ENCODE data around the gene TAS2R1. TPM values are rescaled to one million over a fixed set of nuclear protein-coding genes. Genes with fewer than 3 reads are reported as not detected.
"Not testable (repeated sequence)": the region's sequence is repeated elsewhere in the genome, so short reads cannot be mapped to it uniquely, and the experiment has no call there.

The TAS2R1 gene
- total RNA-seq, 1 experiment from 2014 or later, result not detected

DNA sequence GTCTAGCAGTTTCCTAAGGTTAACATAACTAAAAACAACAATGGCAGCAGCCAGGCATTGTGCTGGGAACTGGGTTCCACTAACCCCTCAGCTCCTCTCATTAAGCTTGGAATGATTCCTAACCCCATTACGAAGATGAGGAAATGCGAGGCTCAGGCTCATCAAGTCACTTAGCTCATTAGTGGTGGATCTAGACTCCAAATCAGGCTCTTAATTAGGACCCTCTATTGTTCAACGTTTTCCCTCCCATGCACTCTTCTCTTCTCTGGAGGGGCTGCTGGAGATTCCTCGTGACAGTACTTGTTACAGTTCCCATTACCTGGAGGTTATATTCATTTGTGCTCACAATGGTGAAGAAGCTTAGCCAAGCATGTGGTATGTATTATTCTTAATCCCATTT, 6.5 kb downstream of the TAS2R1 start:
- DNase-seq (ENCODE audit: low read depth), result no peak

DNA sequence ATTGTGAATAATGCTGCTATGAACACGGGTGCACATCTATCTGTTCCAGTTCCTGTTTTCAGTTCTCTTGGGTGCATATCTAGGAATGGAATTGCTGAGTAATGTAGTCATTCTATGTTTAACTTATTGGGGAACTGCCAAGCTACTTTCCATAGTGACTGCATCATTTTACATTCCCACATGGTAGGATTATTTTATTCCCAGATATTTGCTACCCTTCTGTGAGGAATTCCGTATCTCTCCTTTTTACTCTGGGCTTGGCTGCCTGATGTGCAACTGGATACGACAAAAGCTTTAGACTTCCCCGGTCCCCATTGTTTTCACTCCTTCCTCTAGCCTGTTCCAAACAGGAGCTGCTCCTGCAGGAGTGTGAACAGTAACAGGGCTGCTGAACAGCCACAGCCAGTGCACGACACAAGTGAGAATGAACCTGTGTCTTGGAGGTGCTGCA, 7.2 kb downstream of the TAS2R1 start:
- peak; percentile 45 for DNase-seq (ENCODE audit: low read depth)

DNA sequence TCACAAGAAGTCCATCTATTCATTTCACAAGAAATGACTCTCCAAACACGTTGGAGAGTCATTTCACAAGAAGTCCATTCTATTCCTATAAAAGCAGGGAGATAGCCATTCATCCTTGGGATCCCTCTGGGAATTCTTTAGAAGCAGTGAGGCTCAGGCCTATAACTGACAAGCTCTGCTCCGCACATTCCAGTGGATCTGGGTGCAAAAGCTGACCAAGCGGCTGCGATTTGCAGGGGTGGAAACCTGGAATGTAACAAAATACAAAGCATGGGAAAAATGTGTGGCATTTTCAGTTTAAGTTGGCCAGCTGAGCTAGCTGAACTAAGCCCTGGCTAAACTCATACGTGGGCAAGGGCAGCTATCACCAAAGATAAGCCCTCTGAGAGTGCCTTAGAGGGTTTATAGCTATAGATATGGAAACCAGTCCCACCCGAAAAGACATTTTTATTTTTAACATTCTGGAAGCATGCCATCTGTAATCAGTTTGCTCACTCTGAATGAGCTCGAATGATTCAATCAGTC, 8.7 kb downstream of the TAS2R1 start:
- DNase-seq (ENCODE audit: low read depth), result peak; percentile 28

DNA sequence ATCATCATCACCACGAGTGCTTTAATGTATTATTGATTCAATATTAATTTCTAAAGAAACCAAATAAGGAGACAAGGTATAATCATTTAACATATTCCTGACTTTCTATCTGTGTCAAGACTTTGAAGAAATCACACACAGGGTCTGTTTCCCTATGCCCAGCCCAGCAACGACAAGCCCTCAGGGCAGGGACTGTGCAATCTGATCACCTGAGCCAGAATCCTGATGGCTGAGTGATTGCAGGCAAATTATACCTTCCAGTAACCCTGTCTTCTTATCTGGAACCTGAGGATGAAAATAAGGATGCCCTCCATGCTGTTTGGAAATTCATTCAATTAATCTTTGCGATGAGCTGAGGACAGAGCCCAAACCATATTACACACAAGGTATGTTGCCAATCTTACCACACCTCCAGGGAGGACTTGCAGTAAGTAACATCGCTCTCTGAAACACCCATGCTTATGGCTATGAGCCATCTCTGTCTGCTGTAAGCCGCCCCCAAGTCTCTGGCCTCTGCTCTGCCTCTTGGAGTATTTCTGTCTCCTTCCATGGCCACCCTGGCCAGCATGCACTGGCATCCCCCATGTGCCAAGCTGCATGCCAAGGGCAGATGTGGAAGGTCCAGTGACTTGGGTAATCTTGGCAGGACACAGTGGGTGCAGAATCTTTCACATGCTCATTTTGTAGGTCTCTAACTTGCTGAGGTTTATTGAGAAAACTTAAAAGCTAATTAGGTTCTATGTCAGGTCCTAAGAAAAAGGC, 10.6 kb downstream of the TAS2R1 start:
- DNase-seq (ENCODE audit: low read depth), result no peak

DNA sequence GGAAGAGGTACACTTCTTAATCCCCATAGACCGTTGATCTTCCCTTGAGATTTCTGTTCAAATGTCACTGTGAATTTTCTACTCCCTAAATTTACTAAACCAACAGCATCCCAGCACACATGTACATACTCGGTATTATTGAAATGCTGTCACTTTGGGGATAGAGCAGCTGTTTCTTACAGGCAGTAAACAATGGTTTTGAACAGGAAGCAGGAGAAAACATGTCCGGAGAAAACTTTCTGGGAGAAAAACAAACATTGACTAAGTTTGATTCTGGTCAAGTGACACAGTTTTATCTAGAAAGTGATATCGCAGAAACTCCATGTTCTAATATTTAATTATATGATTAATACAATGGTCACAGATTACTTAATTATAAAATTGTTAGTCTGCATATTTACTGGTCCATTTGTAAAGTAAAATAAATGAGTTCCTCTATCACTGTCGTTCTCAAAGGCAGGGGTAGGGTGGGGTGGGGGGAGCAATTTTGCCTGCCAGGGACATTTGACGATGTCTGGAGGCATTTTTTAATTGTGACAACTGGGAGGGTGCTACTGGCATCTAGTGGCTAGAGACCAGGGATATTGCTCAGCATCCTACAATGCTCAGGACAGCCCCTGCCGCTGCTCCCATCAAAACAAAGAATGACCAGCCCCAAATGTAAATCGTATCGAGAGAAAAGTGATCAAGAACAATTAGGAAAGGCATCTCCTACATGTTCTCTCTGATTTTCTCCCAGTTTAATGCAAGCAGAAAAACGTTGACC, 12.2 kb downstream of the TAS2R1 start:
- peak; percentile 14 for DNase-seq (ENCODE audit: low read depth)

DNA sequence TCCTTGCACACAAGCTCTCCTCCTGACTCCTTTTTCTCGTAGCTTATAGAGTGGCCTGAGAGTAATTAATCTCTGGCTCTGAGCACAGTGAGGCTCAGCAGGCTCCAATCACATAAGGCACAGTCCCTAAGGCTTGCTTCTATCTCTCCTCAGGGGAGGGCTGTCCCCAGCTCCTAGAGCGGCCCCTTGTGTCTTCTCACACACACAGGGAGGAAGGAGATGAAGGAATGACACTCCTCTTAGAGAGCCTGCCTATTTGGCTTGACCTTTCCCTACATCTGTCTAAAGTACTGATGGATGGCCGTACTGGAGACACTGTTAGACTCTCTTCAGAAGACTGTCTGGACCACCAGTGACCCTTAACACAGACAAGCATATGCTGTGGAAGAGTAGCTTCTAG, 12.9 kb downstream of the TAS2R1 start:
- DNase-seq (ENCODE audit: low read depth), result no peak

DNA sequence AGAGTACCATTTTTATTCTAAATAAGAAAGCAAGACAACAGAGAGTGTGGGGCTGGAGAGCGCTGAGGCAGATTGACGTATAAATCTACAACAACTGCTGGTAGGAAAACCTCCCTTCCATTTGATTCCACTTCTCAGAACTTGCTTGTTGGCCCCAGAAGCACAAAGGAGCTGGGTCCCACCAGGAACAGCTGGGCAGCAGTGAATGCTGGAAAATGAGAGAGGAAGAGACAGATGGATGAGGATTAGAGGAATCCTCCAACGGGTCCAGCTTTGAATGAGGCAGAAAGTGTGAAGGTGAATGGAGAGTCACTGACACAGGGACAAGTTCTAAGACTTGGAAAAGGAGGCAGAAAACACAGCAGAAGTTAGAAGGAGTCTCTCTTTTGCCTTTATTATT, 14.8 kb downstream of the TAS2R1 start:
- DNase-seq (ENCODE audit: low read depth), result no peak

DNA sequence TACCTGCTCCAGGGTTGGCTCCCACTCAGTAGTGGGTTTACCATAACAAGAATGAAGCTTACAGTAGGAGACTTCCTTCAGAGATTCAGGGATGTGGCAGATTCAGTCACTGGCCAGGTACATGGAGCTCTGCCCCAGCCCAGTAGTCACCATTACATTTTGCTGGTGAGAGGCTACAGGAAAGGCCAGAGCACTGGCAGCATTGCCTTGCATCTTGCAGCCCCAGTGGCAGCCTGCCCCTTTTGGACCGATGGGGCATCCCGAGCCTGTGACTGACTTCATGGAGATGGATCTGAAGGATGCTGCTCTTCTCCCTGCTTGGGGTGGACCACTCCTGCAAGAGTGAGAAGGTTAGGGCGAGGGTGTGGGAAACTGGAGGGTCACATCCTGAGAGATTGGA, 16.8 kb downstream of the TAS2R1 start:
- DNase-seq (ENCODE audit: low read depth), result no peak

DNA sequence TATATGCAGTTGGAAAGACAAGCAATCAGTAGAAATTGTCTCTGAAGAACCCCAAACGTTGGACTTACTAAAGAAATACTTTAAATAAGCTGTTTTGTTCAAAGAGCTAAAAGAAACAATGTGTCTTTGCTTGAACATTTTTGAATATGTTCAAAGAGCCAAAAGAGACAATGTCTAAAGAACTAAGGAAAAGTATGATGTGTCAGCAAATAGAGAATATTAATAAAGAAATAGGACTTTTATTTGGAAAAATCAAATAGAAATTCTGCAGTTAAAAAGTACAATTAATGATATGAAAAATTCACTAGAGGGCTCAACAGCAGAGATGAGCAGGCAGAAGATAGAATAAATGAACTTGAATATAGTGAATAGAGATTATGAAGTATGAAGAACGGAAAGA, 19.2 kb downstream of the TAS2R1 start:
- DNase-seq (ENCODE audit: low read depth), result no peak

DNA sequence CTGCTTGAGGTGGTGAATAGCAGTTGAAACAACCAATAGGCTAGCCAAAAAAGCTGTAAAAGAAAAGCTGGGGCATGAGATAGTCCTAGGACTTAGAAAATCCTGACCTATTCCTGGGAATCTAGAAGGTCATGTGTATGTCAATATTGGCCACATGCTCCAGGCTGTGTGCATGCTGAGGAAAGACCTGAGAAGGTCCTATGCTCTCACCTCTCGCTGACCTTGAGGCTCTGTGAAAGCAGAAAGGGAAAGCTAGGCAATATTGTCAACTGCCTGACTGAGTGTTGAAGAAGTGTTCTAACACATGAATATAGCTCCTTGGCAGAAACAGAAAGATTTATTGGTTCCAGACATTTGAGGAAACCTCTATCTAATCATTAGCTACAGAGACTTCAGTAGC, 19.8 kb downstream of the TAS2R1 start:
- no peak for DNase-seq (ENCODE audit: low read depth)

DNA sequence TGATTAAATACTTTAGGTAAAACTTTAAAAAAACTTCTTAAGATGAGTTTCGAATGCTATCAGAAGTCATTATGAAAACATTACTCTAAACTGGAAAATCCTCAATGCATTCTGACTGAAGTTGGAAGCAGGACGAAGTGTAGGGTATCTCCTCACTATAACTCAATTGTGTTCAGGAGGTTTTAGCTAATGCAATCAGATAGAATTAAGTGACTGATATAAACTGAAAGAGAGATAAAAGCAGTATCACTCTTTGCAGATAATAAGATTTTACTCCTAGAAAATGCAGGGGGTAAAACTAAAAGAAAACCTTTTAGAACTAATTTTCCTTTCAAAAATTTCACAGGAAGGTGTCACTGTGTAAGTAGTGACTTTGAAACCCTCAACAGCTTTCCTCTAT, 22.1 kb downstream of the TAS2R1 start:
- no peak for DNase-seq (ENCODE audit: low read depth)

DNA sequence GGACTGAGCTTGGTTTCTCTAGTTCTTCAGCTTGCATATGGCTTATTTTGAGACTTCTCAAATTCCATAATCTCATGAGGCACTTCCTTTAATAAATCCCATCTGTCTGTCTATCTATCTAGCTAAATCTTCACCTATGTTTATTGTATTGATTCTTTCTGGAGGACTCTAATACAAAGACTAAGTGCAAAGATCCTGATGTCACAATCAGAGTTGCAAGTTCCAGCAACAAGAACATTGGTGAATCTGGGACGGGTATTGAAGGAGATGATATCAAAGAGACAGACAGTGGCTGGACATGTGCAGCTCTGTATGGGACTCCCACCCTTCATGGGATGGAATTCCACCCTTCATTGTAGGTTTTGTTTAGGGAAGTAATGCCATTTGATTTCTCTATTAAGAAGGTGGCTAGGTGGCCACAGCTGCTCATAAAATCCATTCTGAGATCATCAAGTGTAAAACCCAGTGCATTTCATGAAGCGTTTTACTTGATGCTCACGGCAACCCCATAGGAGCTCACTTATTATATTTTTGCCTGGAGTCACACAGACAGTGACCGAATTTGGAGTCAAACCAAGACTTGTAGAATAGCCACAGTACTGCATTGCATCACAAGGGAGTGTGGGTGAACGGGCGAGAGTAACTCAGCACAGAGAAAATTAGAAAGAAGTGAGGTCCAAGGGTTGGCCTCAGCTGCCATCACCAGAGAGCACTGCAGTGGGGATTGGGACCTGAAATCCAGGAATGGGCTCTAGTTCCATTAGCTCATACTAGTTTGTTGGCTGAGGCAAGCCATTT, 24.9 kb downstream of the TAS2R1 start:
- DNase-seq (ENCODE audit: low read depth), result no peak

DNA sequence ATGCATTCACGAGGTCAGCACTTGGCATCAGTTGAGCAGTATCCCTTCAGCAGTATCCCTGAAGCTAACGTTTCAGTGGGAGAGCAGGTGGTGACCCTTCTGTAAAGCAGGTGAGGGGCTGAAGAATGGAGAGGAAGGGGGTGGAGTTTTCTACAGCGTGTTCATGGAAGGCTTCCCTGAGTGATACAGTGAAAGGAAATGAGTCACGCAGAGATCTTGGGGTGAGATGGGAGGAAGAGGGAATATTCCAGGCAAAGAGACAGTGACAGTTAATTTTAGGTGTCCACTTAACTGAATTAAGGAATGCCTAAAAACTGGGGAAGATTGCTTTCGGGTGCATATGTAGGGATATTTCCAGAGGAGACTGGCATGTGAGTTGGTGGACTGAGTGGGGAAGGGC, 25.7 kb downstream of the TAS2R1 start:
- DNase-seq (ENCODE audit: low read depth), result peak; percentile 6

DNA sequence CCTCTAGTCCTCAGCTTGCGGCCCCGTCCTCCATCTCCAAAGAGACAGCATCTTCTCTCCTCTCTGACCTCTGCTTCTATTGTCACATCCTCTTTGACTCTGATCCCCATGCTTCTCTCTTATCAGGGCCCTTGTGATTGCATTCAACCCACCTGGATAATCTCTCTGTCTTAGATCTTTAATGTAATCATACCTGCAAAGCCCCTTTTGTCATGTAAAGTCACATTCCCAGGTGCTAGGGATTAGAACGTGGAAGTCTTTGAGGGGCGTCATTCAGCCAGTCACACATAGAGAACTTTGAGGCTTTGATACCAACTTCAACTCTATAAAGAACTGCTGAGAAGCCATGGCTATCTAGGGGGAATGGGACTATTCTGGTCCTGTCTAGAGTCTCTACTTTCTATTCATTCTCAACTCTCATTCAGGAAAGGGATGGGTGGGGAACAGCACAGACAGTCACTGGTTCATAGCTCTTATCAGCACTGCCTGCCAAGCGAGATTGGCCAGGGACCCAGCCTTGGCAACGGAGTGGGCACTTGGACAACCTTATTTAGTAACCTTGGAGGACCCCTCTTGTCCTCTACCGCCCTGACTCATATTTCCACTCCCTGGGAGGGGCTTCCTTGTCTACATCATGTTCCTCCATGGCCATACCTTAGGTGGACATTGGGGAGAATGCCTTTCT, 29.0 kb downstream of the TAS2R1 start:
- no peak for DNase-seq (ENCODE audit: low read depth)

DNA sequence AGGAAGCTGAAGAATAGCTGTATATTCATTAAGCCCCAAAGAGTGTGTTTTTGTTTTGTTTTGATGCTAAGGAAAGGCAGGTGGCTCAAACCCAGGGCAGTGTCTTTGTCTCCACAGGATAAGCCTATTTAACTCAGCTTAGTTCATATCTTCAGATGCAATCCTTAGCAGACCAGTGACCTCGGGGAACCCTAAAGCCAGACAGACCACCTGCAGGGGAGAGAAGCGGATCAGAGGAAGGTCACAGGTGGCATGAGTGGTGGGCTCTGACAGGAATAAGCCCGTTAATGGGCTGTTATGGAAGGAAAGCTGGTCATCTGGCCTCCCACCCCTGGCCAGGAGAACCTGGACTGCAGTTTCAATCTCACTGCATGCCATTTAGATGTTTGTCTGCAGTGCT, 30.8 kb downstream of the TAS2R1 start:
- DNase-seq (ENCODE audit: low read depth), result no peak

DNA sequence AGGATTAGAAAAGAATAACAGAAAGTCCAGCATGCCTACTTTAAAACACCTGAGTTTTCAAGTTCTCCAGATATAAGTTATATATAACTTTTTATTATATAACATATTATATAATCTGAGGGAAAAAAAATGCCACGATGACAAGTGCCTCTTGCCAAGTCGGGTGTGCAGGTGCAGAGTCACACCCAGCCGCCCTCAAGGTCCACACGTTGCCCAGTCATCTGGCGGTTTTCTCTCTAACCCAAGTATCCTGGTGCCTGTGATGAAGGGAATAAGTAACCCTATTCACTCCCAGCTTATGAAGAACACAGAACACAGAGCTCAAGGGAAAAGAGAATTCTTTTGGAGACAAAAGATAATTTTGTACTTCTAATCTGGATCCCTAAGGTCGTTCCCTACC, 31.8 kb downstream of the TAS2R1 start:
- not testable (repeated sequence) for DNase-seq (ENCODE audit: low read depth)

DNA sequence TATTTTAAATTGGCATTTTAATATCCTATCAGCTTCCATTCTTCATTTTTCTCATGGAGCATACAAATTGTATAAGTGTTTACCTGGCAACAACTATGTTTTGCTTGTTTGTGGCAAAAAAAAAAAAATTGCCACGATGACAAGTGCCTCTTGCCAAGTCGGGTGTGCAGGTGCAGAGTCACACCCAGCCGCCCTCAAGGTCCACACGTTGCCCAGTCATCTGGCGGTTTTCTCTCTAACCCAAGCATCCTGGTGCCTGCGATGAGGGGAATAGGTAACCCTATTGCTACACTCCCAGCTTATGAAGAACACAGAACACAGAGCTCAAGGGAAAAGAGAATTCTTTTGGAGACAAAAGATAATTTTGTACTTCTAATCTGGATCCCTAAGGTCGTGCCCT, 32.8 kb downstream of the TAS2R1 start:
- not testable (repeated sequence) for DNase-seq (ENCODE audit: low read depth)

DNA sequence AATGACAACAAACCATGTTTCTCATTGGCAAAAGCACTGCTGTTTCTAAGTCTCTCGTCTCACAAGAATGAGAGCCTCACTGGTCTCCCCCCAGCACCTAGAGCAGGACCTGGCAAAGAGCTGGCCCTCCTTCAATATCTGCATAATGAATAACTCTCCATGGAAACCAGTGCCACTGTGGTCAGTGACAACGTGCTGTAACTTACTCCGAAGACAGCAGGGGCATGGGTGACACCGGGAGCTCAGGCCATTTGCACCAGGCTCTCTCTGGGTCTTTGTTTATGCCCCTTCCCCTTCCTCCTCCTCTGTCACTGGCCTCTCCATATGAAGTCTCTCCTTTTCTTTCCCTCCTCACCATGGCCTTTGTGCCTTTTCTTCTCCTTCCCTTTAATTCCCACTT, 33.3 kb downstream of the TAS2R1 start:
- DNase-seq (ENCODE audit: low read depth), result no peak

DNA sequence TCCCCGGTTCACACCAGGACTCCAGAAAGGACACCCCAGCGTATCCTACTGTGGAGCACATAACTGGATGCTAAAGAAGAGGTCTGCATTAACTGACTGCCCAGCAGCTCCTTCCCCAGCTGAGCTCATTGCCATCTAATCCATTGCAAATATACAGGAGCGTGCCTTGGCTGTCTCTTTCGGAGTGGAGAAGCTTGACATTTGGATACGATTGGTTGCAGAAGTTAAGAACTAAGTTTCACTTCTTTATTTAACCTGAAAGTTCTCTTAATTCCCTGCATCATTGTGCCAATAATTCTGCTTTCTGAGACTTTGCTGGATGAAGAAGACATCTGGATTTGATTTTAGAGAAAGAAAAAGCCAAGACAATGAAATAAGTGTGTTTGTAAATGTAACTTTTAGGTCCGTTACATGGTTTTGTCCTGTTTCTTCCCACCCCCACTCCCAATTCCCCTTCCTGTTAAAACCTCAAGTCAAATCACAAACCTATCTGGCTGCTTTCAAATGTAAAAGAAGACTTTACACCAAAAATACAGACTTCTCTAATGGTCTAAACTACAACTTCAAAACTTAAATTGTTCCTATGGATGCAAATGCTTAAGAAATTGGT, 33.9 kb downstream of the TAS2R1 start:
- no peak for DNase-seq (ENCODE audit: low read depth)

DNA sequence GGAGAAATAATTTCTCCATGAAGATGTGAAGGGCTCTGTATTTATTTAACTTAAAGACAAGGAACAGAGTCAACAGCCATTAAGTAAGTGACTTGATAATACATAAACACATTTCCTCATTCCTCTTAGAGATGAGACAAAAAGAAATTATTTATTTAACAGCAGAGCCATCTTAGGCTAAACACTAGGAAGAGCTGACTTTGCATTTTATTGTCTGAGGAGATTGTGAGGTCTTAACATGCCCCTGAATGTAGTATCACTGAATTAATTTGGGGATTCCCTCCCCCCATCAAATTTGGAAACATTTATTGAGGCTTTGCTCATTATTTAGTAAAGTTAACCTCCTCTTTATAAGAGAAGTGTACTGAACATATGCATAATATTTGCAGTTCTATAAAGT, 35.2 kb downstream of the TAS2R1 start:
- DNase-seq (ENCODE audit: low read depth), result no peak
